ENCODE measurements around the gene GSC2. TPM values are rescaled to one million over a fixed set of nuclear protein-coding genes. Genes with fewer than 3 reads are reported as not detected.

Gene GSC2
- total and polyA plus RNA-seq, 2 of the 8 experiments (the other 6 are each of a cell fraction or from before 2014, with no cell fraction given): 0.17 to 0.48 TPM

- FAIRE-seq: no peak
- ChIA-PET CTCF (ENCODE audit: partially characterized antibody) (interaction anchor here (1.1 to 1.9 kb wide), 5 partner anchors 12 to 349 kb away, joined by 3 to 6 read pairs (median 3); partner anchors contain the start of gene ESS2), POLR2A (ENCODE audit: partially characterized antibody) (no interaction called here)
- 86% methylated on average over 21 of the region's 21 CpGs; no CpG with 5 or more reads in 1 of the 2 experiments for WGBS, 2 experiments (ENCODE audit: extremely low coverage in 1 of 2, insufficient coverage in 1 of 2, insufficient read length in 1 of 2, insufficient replicate concordance in 2 of 2, low coverage in 1 of 2, low lambda C conversion rate in 2 of 2, missing lambda C conversion rate in 1 of 2)
- H2BK12ac ChIP-seq (ENCODE audit: low read depth, low read length): no peak overlapping the region
- no peak overlapping the region for H3K27ac ChIP-seq (ENCODE audit: low read depth, low read length)
- no peak overlapping the region for H4K5ac ChIP-seq (ENCODE audit: insufficient read length, low read depth, low read length)
- peaks cover 5 to 9% of the 10 kb centered on the region in 2 experiments for H4K20me1 ChIP-seq (replicated peaks in 1 of 2; ENCODE audit: control insufficient read depth in 1 of 2, insufficient read depth in 2 of 2, low read length in 2 of 2)
- no peak overlapping the region for H3K4me3 ChIP-seq (ENCODE audit: extremely low read depth in 1 of 4, insufficient read depth in 2 of 4, low read depth in 3 of 4, low read length in 4 of 4)
- H4K8ac ChIP-seq (ENCODE audit: extremely low read depth, insufficient read depth, low read length): no peak overlapping the region
- H3K14ac ChIP-seq (ENCODE audit: insufficient read length): no peak overlapping the region
- 0 out of 7 replicates have a peak, but pooled peaks cover 0 to 2% (median under 1%) of the 10 kb centered on the region in 4 experiments for H3K27me3 ChIP-seq (replicated peaks in 1 of 4; ENCODE audit: control insufficient read depth in 3 of 4, extremely low read depth in 1 of 4, insufficient read depth in 3 of 4, low read length in 3 of 4)
- no peak overlapping the region for H3K56ac ChIP-seq (replicated peaks; ENCODE audit: insufficient read length, low read depth, low read length)
- peaks cover 3% of the 10 kb centered on the region for H3K79me1 ChIP-seq (ENCODE audit: low read depth, low read length)
- H2BK5ac ChIP-seq (ENCODE audit: low read depth, low read length): no peak overlapping the region
- H3K18ac ChIP-seq (ENCODE audit: extremely low read depth, low read length): no peak overlapping the region
- H3K9ac ChIP-seq (replicated peaks in 1 of 4; ENCODE audit: extremely low read depth in 1 of 4, low read depth in 3 of 4, low read length in 3 of 4): no peak overlapping the region
- DNase-seq (ENCODE audit: low read depth in 1 of 2, low spot score in 2 of 2): no peak
- no peak overlapping the region for H2AK5ac ChIP-seq (ENCODE audit: low read depth, low read length)
- H2BK15ac ChIP-seq (ENCODE audit: low read length): no peak overlapping the region
- no peaks in the 10 kb centered on the region for H3K9me3 ChIP-seq (ENCODE audit: insufficient read depth in 2 of 2, low read depth in 1 of 2, low read length in 1 of 2)
- H3K79me2 ChIP-seq (ENCODE audit: control insufficient read depth in 1 of 2, insufficient read depth in 2 of 2, low read length in 2 of 2): peaks cover 0 to 10% of the 10 kb centered on the region in 2 experiments; a peak in 2 of 4 replicates
- no peak overlapping the region for H2AFZ ChIP-seq (ENCODE audit: low read length)
- peaks cover 0 to 9% (median 5%) of the 10 kb centered on the region in 4 experiments; a peak in 5 of 7 replicates for H3K4me1 ChIP-seq (replicated peaks in 1 of 4; ENCODE audit: control insufficient read depth in 3 of 4, insufficient read depth in 4 of 4, low read length in 3 of 4)
- no peak overlapping the region for H4K91ac ChIP-seq (replicated peaks; ENCODE audit: insufficient read length, low read length)
- H3K4me2 ChIP-seq (ENCODE audit: insufficient read depth in 1 of 2, low read depth in 2 of 2, low read length in 2 of 2): no peak overlapping the region
- no peak overlapping the region for H2BK120ac ChIP-seq (replicated peaks; ENCODE audit: low read depth, low read length)
- no peaks in the 10 kb centered on the region for H3K36me3 ChIP-seq (ENCODE audit: control insufficient read depth in 2 of 4, insufficient read depth in 4 of 4, low read length in 3 of 4)
- peaks cover 9% of the 10 kb centered on the region; the same call in 1 of the 2 replicates for H3K23me2 ChIP-seq (ENCODE audit: low read depth, low read length)
- H3K23ac ChIP-seq (ENCODE audit: insufficient read length): no peak overlapping the region
- H3K4ac ChIP-seq (replicated peaks; ENCODE audit: insufficient read length, low read depth, low read length): no peak overlapping the region
- no peak overlapping the region for H2BK20ac ChIP-seq (ENCODE audit: low read length)
- TF ChIP-seq NANOG (IDR thresholded peaks at IDR 0.05; ENCODE audit: insufficient read depth, low read depth, low read length, poor library complexity, severe bottlenecking) (no peak), SP1 (IDR thresholded peaks at IDR 0.05; ENCODE audit: low read depth, low read length) (no peak), E2F6 (IDR thresholded peaks at IDR 0.05) (no peak), BACH1 (IDR thresholded peaks at IDR 0.05; ENCODE audit: low read length) (no peak), JUND (IDR thresholded peaks at IDR 0.05; ENCODE audit: low read length) (no peak), JUN (IDR thresholded peaks at IDR 0.05; ENCODE audit: low read depth, low read length) (no peak), HDAC2 (IDR thresholded peaks at IDR 0.05; ENCODE audit: borderline replicate concordance in 1 of 2, low read depth in 2 of 2, low read length in 2 of 2) (no peak), TBP (IDR thresholded peaks at IDR 0.05; ENCODE audit: low read depth, low read length) (no peak), CTBP2 (IDR thresholded peaks at IDR 0.05; ENCODE audit: borderline replicate concordance, insufficient read depth, insufficient read length, low read length) (no peak), CBX5 (IDR thresholded peaks at IDR 0.05; ENCODE audit: low read depth, low read length) (no peak), YY1 (IDR thresholded peaks at IDR 0.05; ENCODE audit: low read depth, low read length) (no peak)
Measured at GRCh38 chr22:19125474-19126308, 24.4 kb downstream of the GSC2 start.

All from H1 (cell line).